Liver (tissue), 9 donors: ENCODE data around the gene PGAM2. TPM values are rescaled to one million over a fixed set of nuclear protein-coding genes. Genes with fewer than 3 reads are reported as not detected.

Experiments used
- DNase-seq: peaks from one replicate; pipeline ENCODE4 v3.0.0-alpha.2; 2017; ENCODE audit warnings: low spot score
- H3K27ac ChIP-seq, 2 donors: one replicate each; pipeline ENCODE4 v1.7.0; 2013; ENCODE audit warnings: inconsistent platforms in 2 of 2, low read length in 2 of 2, control low read depth in 1 of 2, low read depth in 1 of 2, mild to moderate bottlenecking in 1 of 2
- H3K27me3 ChIP-seq, 4 donors: one replicate each; pipeline versions ENCODE4 v1.6.1 to v1.7.0; 2013; ENCODE audit warnings: low read length in 3 of 4, inconsistent platforms in 1 of 4, mild to moderate bottlenecking in 1 of 4, moderate library complexity in 1 of 4; ENCODE audit not compliant: control insufficient read depth in 4 of 4, insufficient read depth in 4 of 4
- H3K36me3 ChIP-seq, 4 donors: one replicate each; pipeline versions ENCODE4 v1.6.1 to v1.7.0; 2013; ENCODE audit warnings: low read length in 3 of 4, mild to moderate bottlenecking in 3 of 4, low read depth in 1 of 4, moderate library complexity in 1 of 4; ENCODE audit not compliant: control insufficient read depth in 4 of 4, insufficient read depth in 3 of 4
- H3K4me1 ChIP-seq, 4 donors: one replicate each; pipeline versions ENCODE4 v1.6.1 to v1.7.0; 2013; ENCODE audit warnings: low read length in 3 of 4, mild to moderate bottlenecking in 3 of 4, moderate library complexity in 1 of 4; ENCODE audit not compliant: control insufficient read depth in 4 of 4, insufficient read depth in 4 of 4
- H3K4me3 ChIP-seq, 3 donors: one replicate each; pipeline versions ENCODE4 v1.6.1 to v1.7.0; 2013; ENCODE audit warnings: low read length in 3 of 3, control low read depth in 1 of 3, low read depth in 1 of 3, mild to moderate bottlenecking in 1 of 3
- H3K9ac ChIP-seq, 2 donors: one replicate each; pipeline ENCODE4 v1.7.0; 2013; ENCODE audit warnings: low read length in 2 of 2, mild to moderate bottlenecking in 2 of 2, moderate library complexity in 2 of 2, control low read depth in 1 of 2, low read depth in 1 of 2
- H3K9me3 ChIP-seq, 4 donors: one replicate each; pipeline versions ENCODE4 v1.6.1 to v1.7.0; 2013; ENCODE audit warnings: low read length in 3 of 4; ENCODE audit not compliant: control insufficient read depth in 4 of 4
- ATF3 ChIP-seq: IDR thresholded peaks from 2 replicates; pipeline ENCODE4 v1.6.1; 2016; ENCODE audit warnings: antibody characterized with exemption
- CTCF ChIP-seq: fragments of 150-350 bp; IDR thresholded peaks from 2 replicates; pipeline ENCODE4 v1.5.1; 2017; ENCODE audit warnings: improper control_type of control experiment, low read depth, low read length; ENCODE audit not compliant: missing input control
- EGR1 ChIP-seq, 2 donors: IDR thresholded peaks; 2 replicates each; pipeline ENCODE4 v1.6.1; 2016 to 2018; ENCODE audit warnings: antibody characterized with exemption in 2 of 2, low read depth in 2 of 2
- FOXA1 ChIP-seq: IDR thresholded peaks from 2 replicates; pipeline ENCODE4 v1.6.1; 2016; ENCODE audit warnings: antibody characterized with exemption
- FOXA2 ChIP-seq: IDR thresholded peaks from 2 replicates; pipeline ENCODE4 v1.6.1; 2016; ENCODE audit warnings: antibody characterized with exemption
- GABPA ChIP-seq, 2 donors: IDR thresholded peaks in 1 of 2; conservative IDR thresholded peaks in 1 of 2; 2 replicates each; pipeline ENCODE4 v1.6.1; 2016; ENCODE audit warnings: antibody characterized with exemption in 2 of 2, mild to moderate bottlenecking in 1 of 2, moderate library complexity in 1 of 2
- HNF4A ChIP-seq, 2 donors: conservative IDR thresholded peaks; 2 replicates each; pipeline ENCODE4 v1.6.1; 2016; ENCODE audit warnings: antibody characterized with exemption in 2 of 2, mild to moderate bottlenecking in 2 of 2
- HNF4G ChIP-seq: IDR thresholded peaks from 2 replicates; pipeline ENCODE4 v1.6.1; 2016; ENCODE audit warnings: antibody characterized with exemption
- JUND ChIP-seq, 2 donors: IDR thresholded peaks; 2 replicates each; pipeline ENCODE4 v1.6.1; 2016; ENCODE audit warnings: antibody characterized with exemption in 2 of 2
- MAX ChIP-seq: IDR thresholded peaks from 2 replicates; pipeline ENCODE4 v1.6.1; 2016; ENCODE audit warnings: antibody characterized with exemption
- RAD21 ChIP-seq, 2 donors: IDR thresholded peaks; 2 replicates each; pipeline ENCODE4 v1.6.1; 2016; ENCODE audit warnings: antibody characterized with exemption in 2 of 2, mild to moderate bottlenecking in 2 of 2
- REST ChIP-seq: IDR thresholded peaks from 2 replicates; pipeline ENCODE4 v1.6.1; 2016; ENCODE audit warnings: antibody characterized with exemption, mild to moderate bottlenecking
- RXRA ChIP-seq, 2 donors: IDR thresholded peaks; 2 replicates each; pipeline ENCODE4 v1.6.1; 2017 to 2018; ENCODE audit warnings: antibody characterized with exemption in 2 of 2, mild to moderate bottlenecking in 1 of 2
- SP1 ChIP-seq: IDR thresholded peaks from 2 replicates; pipeline ENCODE4 v1.6.1; 2018; ENCODE audit warnings: antibody characterized with exemption, mild to moderate bottlenecking
- TAF1 ChIP-seq: conservative IDR thresholded peaks from 2 replicates; pipeline ENCODE4 v1.6.1; 2016; ENCODE audit warnings: antibody characterized with exemption, mild to moderate bottlenecking
- YY1 ChIP-seq: IDR thresholded peaks from 2 replicates; pipeline ENCODE4 v1.6.1; 2016; ENCODE audit warnings: antibody characterized with exemption, mild to moderate bottlenecking
- ZBTB33 ChIP-seq: IDR thresholded peaks from 2 replicates; pipeline ENCODE4 v1.6.1; 2016; ENCODE audit warnings: antibody characterized with exemption
- WGBS: extraction: QIAGEN DNeasy Blood & Tissue Kit; methylation state at CpG from one replicate; pipeline ENCODE4 v1.1.7; 2013; 5-methylcytosine and 5-hydroxymethylcytosine counted together
- polyA plus RNA-seq, 2 donors: library from polyadenylated mRNA; stranded (reverse) in 1 of 2; unstranded in 1 of 2; fragments of 200-250 nt in 1 of 2; fragments of >200 nt in 1 of 2; fragmentation: Nextera tagmentation in 1 of 2; extraction: Ambion mirVana in 1 of 2; gene quantifications; one replicate each; pipeline versions ENCODE4 v1.2.1 to v1.2.3, GENCODE V29; 2013 to 2015
- total RNA-seq, 2 donors: library from RNA; depleted of rRNA; stranded (reverse); fragments of >200 nt; gene quantifications; one replicate each; pipeline ENCODE4 v1.2.3, GENCODE V29; 2014
- donor health status: healthy.
- donor health status: healthy.
- donor health status: healthy.
- donor health status: healthy.
- donor health status: healthy.

PGAM2 gene
- total and polyA plus RNA-seq, 4 donors, result 0.13 to 2.3 (median 0.49) TPM

GRCh38 chr7:44063894-44064651 lies 1.3 kb downstream of the PGAM2 start (continued):
- TF ChIP-seq SP1, result no peak
- no peak for TF ChIP-seq GABPA (IDR thresholded peaks at IDR 0.05 in 1 of 2, conservative IDR thresholded peaks at IDR 0.05 in 1 of 2)
- TF ChIP-seq HNF4G, result no peak
- no peak for TF ChIP-seq ZBTB33
- TF ChIP-seq EGR1 (IDR thresholded peaks at IDR 0.05; ENCODE audit: low read depth in 2 of 2), result no peak
- no peak for TF ChIP-seq FOXA1
- TF ChIP-seq ATF3, result no peak

GRCh38 chr7:44063547-44063893 lies 1.8 kb downstream of the PGAM2 start:
- H3K27ac ChIP-seq, result no peak overlapping the region
- no peak for DNase-seq

More at GRCh38 chr7:44063547-44063893, 1.8 kb downstream of the PGAM2 start:
- Histone ChIP-seq H3K4me3 (no peak overlapping the region), H3K9me3 (no peaks in the 10 kb centered on the region), H3K4me1 (peaks cover 10 to 28% (median 20%) of the 10 kb centered on the region in 4 donors), H3K27me3 (no peaks in the 10 kb centered on the region), H3K36me3 (peaks cover 6 to 30% (median 15%) of the 10 kb centered on the region in 4 donors), H3K9ac (no peak overlapping the region)
- WGBS, result 77% methylated on average over 10 of the region's 10 CpGs
- no peak for TF ChIP-seq HNF4G
- TF ChIP-seq SP1, result no peak
- TF ChIP-seq JUND (IDR thresholded peaks at IDR 0.05), result no peak
- no peak for TF ChIP-seq ZBTB33
- no peak for TF ChIP-seq RXRA (IDR thresholded peaks at IDR 0.05)
- no peak for TF ChIP-seq MAX
- no peak for TF ChIP-seq ATF3
- no peak for TF ChIP-seq HNF4A (conservative IDR thresholded peaks at IDR 0.05)
- no peak for TF ChIP-seq GABPA (IDR thresholded peaks at IDR 0.05 in 1 of 2, conservative IDR thresholded peaks at IDR 0.05 in 1 of 2)
- TF ChIP-seq FOXA2, result no peak
- no peak for TF ChIP-seq YY1
- TF ChIP-seq TAF1, result no peak
- no peak for TF ChIP-seq FOXA1
- TF ChIP-seq REST, result no peak
- TF ChIP-seq CTCF, result no peak
- TF ChIP-seq RAD21 (IDR thresholded peaks at IDR 0.05), result no peak
- TF ChIP-seq EGR1 (IDR thresholded peaks at IDR 0.05; ENCODE audit: low read depth in 2 of 2), result no peak
